Prostate gland (tissue), 2 donors: ENCODE results near the gene AFF3. TPM values are rescaled to one million over a fixed set of nuclear protein-coding genes. Genes with fewer than 3 reads are reported as not detected.

Source experiments
- DNase-seq: peaks from one replicate; pipeline ENCODE4 v3.0.0-alpha.2; 2019; ENCODE audit warnings: low spot score
- H3K27ac ChIP-seq, 2 donors: fragments of 200-600 bp; sonication (generic); 2 replicates each; pipeline ENCODE4 v1.5.1; 2017 to 2019
- H3K27me3 ChIP-seq: fragments of 200-600 bp; sonication (generic); replicated peaks from 2 replicates; pipeline ENCODE4 v1.5.1; 2019; ENCODE audit not compliant: insufficient read depth
- H3K36me3 ChIP-seq, 2 donors: fragments of 200-600 bp; sonication (generic); 1 replicate in 1 of 2; 2 replicates in 1 of 2; pipeline versions ENCODE4 v1.5.1 to v1.8.1; 2017 to 2019
- H3K4me1 ChIP-seq: fragments of 200-600 bp; sonication (generic); replicated peaks from 2 replicates; pipeline ENCODE4 v1.5.1; 2019
- H3K4me3 ChIP-seq, 2 donors: fragments of 200-600 bp; sonication (generic); 2 replicates each; pipeline ENCODE4 v1.5.1; 2017 to 2019
- H3K9me3 ChIP-seq: fragments of 200-600 bp; sonication (generic); 2 replicates; pipeline ENCODE4 v1.5.1; 2017
- POLR2A ChIP-seq: fragments of 450-650 bp; IDR thresholded peaks from one replicate; pipeline ENCODE4 v1.6.1; 2016; ENCODE audit warnings: antibody characterized with exemption, mild to moderate bottlenecking
- POLR2AphosphoS5 ChIP-seq: sonication (generic); formaldehyde crosslinking; IDR thresholded peaks from one replicate; pipeline ENCODE4 v1.6.1; 2017; ENCODE audit warnings: antibody characterized with exemption
- WGBS: methylation state at CpG from one replicate; pipeline ENCODE4 v1.1.5; 2018; 5-methylcytosine and 5-hydroxymethylcytosine counted together
- intact Hi-C: fragments of 100-400 bp; cut with DNase I; formaldehyde crosslinking; loops from one replicate; pipeline ENCODE4 v1.14.2; 2022
- total RNA-seq, 2 donors: library from RNA; depleted of rRNA; stranded (reverse); fragments of >200 nt; gene quantifications; one replicate each; pipeline ENCODE4 v1.1.0, GENCODE V29; 2016
- TF ChIP-seq, protein P1 (sequence below), 4 experiments: fragments of 200-600 bp in 2 of 4; fragments of 450-650 bp in 2 of 4; sonication (generic) in 2 of 4; IDR thresholded peaks; 1 replicate in 3 of 4; 2 replicates in 1 of 4; pipeline ENCODE4 v1.5.1; 2016 to 2019; ENCODE audit warnings: antibody characterized with exemption in 4 of 4, mild to moderate bottlenecking in 2 of 4, moderate library complexity in 2 of 4

Gene AFF3
- total RNA-seq, 2 donors from 2014 or later, result 74.4 to 113 TPM

DNA sequence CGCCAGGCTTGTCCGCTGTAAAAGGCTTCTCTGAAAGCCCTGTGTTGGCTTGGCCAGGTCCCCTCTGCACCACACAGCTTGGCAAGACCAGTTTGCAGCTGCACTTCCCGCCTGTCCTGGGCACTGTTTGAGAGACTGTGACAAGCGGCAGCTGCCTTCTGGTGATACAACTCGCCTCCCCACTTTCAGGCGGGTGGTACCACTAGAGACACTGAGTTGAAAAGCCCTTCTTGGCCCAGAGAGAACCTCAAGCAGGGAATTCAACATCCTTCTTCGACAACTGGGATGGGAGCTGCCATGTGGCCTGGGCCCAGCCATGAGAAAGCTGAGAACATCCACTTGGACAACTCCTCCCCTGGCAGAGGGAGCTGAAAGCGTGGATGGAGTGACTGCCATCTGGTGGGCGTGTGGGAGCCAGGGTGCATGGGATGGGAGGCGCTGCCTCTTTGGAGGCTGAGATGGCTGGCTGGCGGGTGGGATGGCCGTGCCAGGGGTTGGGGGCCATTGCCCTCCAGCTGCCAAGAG, 527.1 kb downstream of the AFF3 start:
- H3K36me3 ChIP-seq, result no peaks in the 10 kb centered on the region
- H3K4me1 ChIP-seq, result no peaks in the 10 kb centered on the region
- DNase-seq, result no peak
- intact Hi-C loops, result no loop called here
- no peaks in the 10 kb centered on the region for H3K9me3 ChIP-seq
- 87% methylated on average over 12 of the region's 12 CpGs for WGBS
- no peak for TF ChIP-seq POLR2A
- TF ChIP-seq, protein P1, sequence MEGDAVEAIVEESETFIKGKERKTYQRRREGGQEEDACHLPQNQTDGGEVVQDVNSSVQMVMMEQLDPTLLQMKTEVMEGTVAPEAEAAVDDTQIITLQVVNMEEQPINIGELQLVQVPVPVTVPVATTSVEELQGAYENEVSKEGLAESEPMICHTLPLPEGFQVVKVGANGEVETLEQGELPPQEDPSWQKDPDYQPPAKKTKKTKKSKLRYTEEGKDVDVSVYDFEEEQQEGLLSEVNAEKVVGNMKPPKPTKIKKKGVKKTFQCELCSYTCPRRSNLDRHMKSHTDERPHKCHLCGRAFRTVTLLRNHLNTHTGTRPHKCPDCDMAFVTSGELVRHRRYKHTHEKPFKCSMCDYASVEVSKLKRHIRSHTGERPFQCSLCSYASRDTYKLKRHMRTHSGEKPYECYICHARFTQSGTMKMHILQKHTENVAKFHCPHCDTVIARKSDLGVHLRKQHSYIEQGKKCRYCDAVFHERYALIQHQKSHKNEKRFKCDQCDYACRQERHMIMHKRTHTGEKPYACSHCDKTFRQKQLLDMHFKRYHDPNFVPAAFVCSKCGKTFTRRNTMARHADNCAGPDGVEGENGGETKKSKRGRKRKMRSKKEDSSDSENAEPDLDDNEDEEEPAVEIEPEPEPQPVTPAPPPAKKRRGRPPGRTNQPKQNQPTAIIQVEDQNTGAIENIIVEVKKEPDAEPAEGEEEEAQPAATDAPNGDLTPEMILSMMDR (IDR thresholded peaks at IDR 0.05), result no peak
- TF ChIP-seq POLR2AphosphoS5, result no peak
- H3K27ac ChIP-seq, result no peak overlapping the region
- no peak overlapping the region for H3K4me3 ChIP-seq
- H3K27me3 ChIP-seq, result no peaks in the 10 kb centered on the region

DNA sequence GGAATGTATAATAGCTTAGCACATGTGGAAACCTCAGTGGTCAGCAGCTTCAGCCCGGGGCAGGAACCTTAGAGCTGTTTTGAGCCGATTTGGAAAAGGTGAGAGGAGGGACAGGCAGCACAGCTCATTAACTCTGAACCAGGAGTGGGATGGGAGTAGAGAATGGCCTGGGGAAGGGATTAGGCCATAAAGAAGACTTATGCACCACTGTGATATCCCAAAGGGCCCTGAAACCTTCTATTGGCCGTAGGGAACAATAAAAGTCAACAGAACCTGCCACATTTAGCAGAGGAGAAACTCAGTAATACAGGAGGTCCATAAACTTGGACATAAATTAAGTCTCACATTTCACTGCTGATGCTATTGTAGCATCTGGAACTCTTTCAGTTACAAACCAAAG, 528.4 kb downstream of the AFF3 start:
- no peaks in the 10 kb centered on the region for H3K36me3 ChIP-seq
- H3K27me3 ChIP-seq, result no peaks in the 10 kb centered on the region
- no peak overlapping the region for H3K4me3 ChIP-seq
- intact Hi-C loops, result no loop called here
- no peaks in the 10 kb centered on the region for H3K9me3 ChIP-seq
- no peak overlapping the region for H3K27ac ChIP-seq
- 46% methylated on average over 3 of the region's 3 CpGs for WGBS
- TF ChIP-seq POLR2A, result no peak
- TF ChIP-seq, protein P1 (IDR thresholded peaks at IDR 0.05), result no peak
- no peaks in the 10 kb centered on the region for H3K4me1 ChIP-seq
- DNase-seq, result no peak

DNA sequence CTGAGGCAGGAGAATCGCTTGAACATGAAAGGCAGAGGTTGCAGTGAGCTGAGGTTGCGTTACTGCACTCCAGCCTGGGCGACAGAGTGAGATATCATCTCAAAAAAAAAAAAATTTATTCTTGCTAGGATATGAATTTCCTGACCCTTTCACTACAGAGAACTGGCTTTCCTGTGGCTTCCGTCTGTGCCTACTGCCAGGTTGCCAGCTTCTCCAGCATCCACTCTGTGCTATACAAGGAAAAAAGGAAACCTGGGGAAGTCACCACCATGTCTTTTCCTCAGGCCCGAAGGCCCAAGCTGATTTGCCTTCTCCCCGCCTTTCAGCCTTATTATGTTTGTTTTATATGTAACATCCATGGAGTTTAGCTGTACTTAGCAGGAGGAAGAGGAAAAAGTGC, 530.6 kb downstream of the AFF3 start:
- Histone ChIP-seq H3K27ac (no peak overlapping the region), H3K4me3 (no peak overlapping the region), H3K4me1 (no peaks in the 10 kb centered on the region), H3K27me3 (no peaks in the 10 kb centered on the region), H3K36me3 (no peaks in the 10 kb centered on the region), H3K9me3 (no peaks in the 10 kb centered on the region)
- DNase-seq, result no peak
- TF ChIP-seq POLR2AphosphoS5 (no peak), POLR2A (no peak)
- TF ChIP-seq, protein P1 (IDR thresholded peaks at IDR 0.05), result no peak
- WGBS, result 86% methylated on average over 6 of the region's 6 CpGs
- intact Hi-C loops, result no loop called here

DNA sequence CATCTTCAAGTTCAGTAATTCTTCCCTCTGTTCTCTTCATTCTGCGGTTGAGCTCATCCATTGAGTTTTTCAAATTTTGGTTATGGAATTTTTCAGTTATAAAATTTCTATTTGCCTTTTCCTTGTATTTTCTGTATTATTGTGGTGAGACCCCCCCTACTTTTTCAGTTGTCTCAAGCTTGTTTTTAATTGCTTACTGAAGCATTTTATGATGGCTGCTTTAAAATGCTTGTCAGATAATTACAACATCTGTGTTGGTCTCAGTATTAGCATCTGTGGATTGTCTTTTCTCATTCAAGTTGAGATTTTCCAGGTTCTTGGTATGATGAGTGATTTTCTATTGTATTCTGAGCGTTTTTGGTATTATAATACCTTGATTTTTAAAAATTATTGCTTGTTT, 531.4 kb downstream of the AFF3 start:
- Histone ChIP-seq H3K9me3 (no peaks in the 10 kb centered on the region), H3K36me3 (no peaks in the 10 kb centered on the region), H3K4me1 (no peaks in the 10 kb centered on the region), H3K4me3 (no peak overlapping the region), H3K27ac (no peak overlapping the region), H3K27me3 (no peaks in the 10 kb centered on the region)
- WGBS, result 87% methylated on average over 2 of the region's 2 CpGs
- no peak for DNase-seq
- no peak for TF ChIP-seq POLR2AphosphoS5
- TF ChIP-seq POLR2A, result no peak
- TF ChIP-seq, protein P1 (IDR thresholded peaks at IDR 0.05), result no peak
- intact Hi-C loops, result no loop called here

DNA sequence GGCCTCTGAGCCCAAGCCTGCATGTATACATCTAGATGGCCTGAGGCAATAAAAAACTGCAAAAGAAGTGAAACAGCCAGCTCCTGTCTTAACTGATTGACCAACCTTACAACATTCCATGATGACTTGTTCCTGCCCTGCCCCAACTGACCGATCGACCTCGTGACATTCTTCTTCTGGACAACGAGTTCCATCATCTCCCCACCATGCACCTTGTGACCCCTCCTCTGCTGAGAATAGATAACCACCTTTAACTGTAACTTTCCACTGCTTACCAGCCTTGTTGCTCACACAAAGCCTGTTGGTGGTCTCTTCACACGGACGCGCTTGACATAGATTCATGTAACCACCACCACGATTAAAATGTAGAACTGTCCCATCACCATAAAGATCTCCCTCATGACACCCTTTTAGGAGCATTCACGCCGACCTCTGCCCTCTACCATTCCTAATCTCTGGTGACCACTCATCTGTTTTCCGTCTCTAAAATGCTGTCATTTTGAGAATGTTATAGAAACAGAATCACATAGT, 532.5 kb downstream of the AFF3 start:
- TF ChIP-seq POLR2A (no peak), POLR2AphosphoS5 (no peak)
- TF ChIP-seq, protein P1 (IDR thresholded peaks at IDR 0.05), result no peak
- Histone ChIP-seq H3K4me3 (no peak overlapping the region), H3K9me3 (no peaks in the 10 kb centered on the region), H3K27me3 (no peaks in the 10 kb centered on the region), H3K4me1 (no peaks in the 10 kb centered on the region), H3K27ac (no peak overlapping the region), H3K36me3 (no peaks in the 10 kb centered on the region)
- intact Hi-C loops, result no loop called here
- 82% methylated on average over 11 of the region's 11 CpGs for WGBS
- DNase-seq, result no peak
